Endothelial cell of umbilical vein (primary cell): ENCODE measurements around the gene KCNJ8. TPM values are rescaled to one million over a fixed set of nuclear protein-coding genes. Genes with fewer than 3 reads are reported as not detected.

Experiments used
- BruUV-seq: library from RNA; stranded (reverse); fragments of 400-500 nt; replicated peaks from 2 replicates; lab custom pipeline; 2021; lab: Mats Ljungman, UMichigan
- CTCF ChIA-PET: fragments of 300-600, 350-600 bp; sonication (Branson Sonifier 250); formaldehyde crosslinking; loops from one replicate; lab custom pipeline; 2021; ENCODE audit warnings: antibody characterized with exemption, inconsistent platforms; lab: Charles Lee
- POLR2A ChIA-PET: fragments of 300-600, 350-600 bp; sonication (Branson Sonifier 250); formaldehyde crosslinking; loops from one replicate; lab custom pipeline; 2021; ENCODE audit warnings: antibody characterized with exemption, inconsistent platforms; lab: Charles Lee
- DNase-seq: peaks from one replicate; pipeline ENCODE4 v3.0.0-alpha.2; 2011; ENCODE audit warnings: low read depth, low spot score
- FAIRE-seq: peaks from 2 replicates; lab custom pipeline; 2011; peaks lifted over from hg19 to GRCh38; lab: Jason Lieb, UNC
- H2AFZ ChIP-seq: 2 replicates; pipeline ENCODE4 v1.6.0; 2012; ENCODE audit warnings: low read depth, low read length, control low read depth, inconsistent platforms
- H3K27ac ChIP-seq: 2 replicates; pipeline ENCODE4 v1.5.1; 2011; ENCODE audit warnings: low read depth, mild to moderate bottlenecking, control low read depth, low read length, moderate library complexity; ENCODE audit not compliant: insufficient read depth
- H3K27me3 ChIP-seq, 2 experiments: 2 replicates each; pipeline versions ENCODE4 v1.6.0 to v1.6.1; 2011; ENCODE audit warnings: low read length in 2 of 2, mixed read lengths in 1 of 2; ENCODE audit not compliant: control insufficient read depth in 2 of 2, insufficient read depth in 2 of 2
- H3K36me3 ChIP-seq, 2 experiments: 2 replicates in 1 of 2; 3 replicates in 1 of 2; pipeline ENCODE4 v1.5.1; 2011; ENCODE audit warnings: low read length in 2 of 2, mild to moderate bottlenecking in 1 of 2, moderate library complexity in 1 of 2; ENCODE audit not compliant: control insufficient read depth in 2 of 2, insufficient read depth in 2 of 2; ENCODE audit errors: extremely low read depth in 1 of 2
- H3K4me1 ChIP-seq: 3 replicates; pipeline ENCODE4 v1.5.1; 2011; ENCODE audit warnings: mild to moderate bottlenecking, low read length; ENCODE audit not compliant: control insufficient read depth, insufficient read depth; ENCODE audit errors: extremely low read depth
- H3K4me2 ChIP-seq: 2 replicates; pipeline ENCODE4 v1.6.1; 2011; ENCODE audit warnings: low read length, control low read depth, mixed read lengths; ENCODE audit not compliant: insufficient read depth
- H3K4me3 ChIP-seq, 3 experiments: fragments of 200-600 bp in 1 of 3; sonication (generic), shearing (Covaris generic) in 1 of 3; replicated peaks in 1 of 3; 2 replicates each; pipeline ENCODE4 v1.5.1; 2011 to 2016; ENCODE audit warnings: control low read depth in 3 of 3, low read length in 3 of 3, mild to moderate bottlenecking in 2 of 3, inconsistent platforms in 1 of 3, low read depth in 1 of 3, moderate library complexity in 1 of 3; ENCODE audit not compliant: insufficient read depth in 1 of 3
- H3K79me2 ChIP-seq: 2 replicates; pipeline ENCODE4 v1.6.0; 2012; ENCODE audit warnings: low read length, inconsistent platforms; ENCODE audit not compliant: control insufficient read depth, insufficient read depth
- H3K9ac ChIP-seq: replicated peaks from 2 replicates; pipeline ENCODE3; 2011; ENCODE audit warnings: low read length, control low read depth; ENCODE audit not compliant: insufficient read depth; ENCODE audit errors: extremely low read depth
- H3K9me1 ChIP-seq: replicated peaks from 3 replicates; pipeline ENCODE4 v1.6.0; 2011; ENCODE audit warnings: mild to moderate bottlenecking, low read length; ENCODE audit not compliant: control insufficient read depth, insufficient read depth; ENCODE audit errors: extremely low read depth
- H3K9me3 ChIP-seq: replicated peaks from 2 replicates; pipeline ENCODE4 v1.5.1; 2012; ENCODE audit warnings: low read length, inconsistent platforms; ENCODE audit not compliant: control insufficient read depth, insufficient read depth
- H4K20me1 ChIP-seq: replicated peaks from 2 replicates; pipeline ENCODE3; 2011; ENCODE audit warnings: mild to moderate bottlenecking, low read length; ENCODE audit not compliant: control insufficient read depth, insufficient read depth; ENCODE audit errors: extremely low read depth
- CTCF ChIP-seq, 2 donors: IDR thresholded peaks; 1 replicate in 1 of 2; 2 replicates in 1 of 2; pipeline ENCODE4 v1.5.1; 2011; ENCODE audit warnings: low read length in 2 of 2, mild to moderate bottlenecking in 2 of 2, moderate library complexity in 2 of 2, control low read depth in 1 of 2, inconsistent platforms in 1 of 2, low read depth in 1 of 2; ENCODE audit not compliant: insufficient read depth in 1 of 2; ENCODE audit errors: extremely low read depth in 1 of 2
- EZH2 ChIP-seq: IDR thresholded peaks from 2 replicates; pipeline ENCODE4 v1.6.1; 2012; ENCODE audit warnings: borderline replicate concordance, low read depth, mild to moderate bottlenecking, moderate library complexity, low read length, inconsistent platforms; ENCODE audit not compliant: severe bottlenecking
- FOS ChIP-seq: IDR thresholded peaks from 2 replicates; pipeline ENCODE4 v1.6.1; 2011; ENCODE audit warnings: mild to moderate bottlenecking, low read length, moderate library complexity, borderline replicate concordance; ENCODE audit not compliant: insufficient read depth
- GATA2 ChIP-seq: IDR thresholded peaks from 2 replicates; pipeline ENCODE4 v1.7.0; 2011; ENCODE audit warnings: low read depth, mild to moderate bottlenecking, moderate library complexity, mixed read lengths, low read length; ENCODE audit not compliant: insufficient read length, insufficient read depth
- JUN ChIP-seq: IDR thresholded peaks from 2 replicates; pipeline ENCODE4 v1.6.1; 2011; ENCODE audit warnings: borderline replicate concordance, low read depth; ENCODE audit not compliant: insufficient read length, insufficient read depth
- MAX ChIP-seq: IDR thresholded peaks from 2 replicates; pipeline ENCODE4 v1.6.1; 2011; ENCODE audit not compliant: insufficient read depth, insufficient read length
- MYC ChIP-seq: IDR thresholded peaks from one replicate; pipeline ENCODE4 v1.6.1; 2011; ENCODE audit warnings: mild to moderate bottlenecking, low read depth, low read length
- POLR2A ChIP-seq: IDR thresholded peaks from 2 replicates; pipeline ENCODE4 v1.6.1; 2012; ENCODE audit warnings: low read depth, mild to moderate bottlenecking, control low read depth, low read length
- POLR2AphosphoS5 ChIP-seq: IDR thresholded peaks from 2 replicates; pipeline ENCODE4 v1.6.1; 2012; ENCODE audit warnings: low read depth, mild to moderate bottlenecking, control low read depth, low read length, moderate library complexity; ENCODE audit not compliant: insufficient read depth
- dilution Hi-C: fragments of 300-500 bp; cut with MboI; formaldehyde crosslinking; loops from one replicate; pipeline ENCODE4 v1.15.0; 2019; ENCODE audit warnings: low sequenced_read_pairs; ENCODE audit not compliant: extremely low pct_ligation_motif_present
- intact Hi-C: fragments of 100-400 bp; cut with micrococcal nuclease; formaldehyde crosslinking; loops from one replicate; pipeline ENCODE4 v1.10.0; 2022
- polyA plus RNA-seq, 4 experiments: library from polyadenylated mRNA; depleted of rRNA in 3 of 4; stranded (reverse) in 3 of 4; unstranded in 1 of 4; fragments of >200 nt; gene quantifications; 2 replicates each; pipeline versions ENCODE4 v1.2.1 to v1.2.3, GENCODE V29; 2011 to 2012; ENCODE audit warnings: missing spikeins in 1 of 4
- total RNA-seq: library from RNA; stranded (reverse); gene quantifications from 2 replicates; pipeline ENCODE4 v1.2.3, GENCODE V29; 2021

Gene KCNJ8
- total and polyA plus RNA-seq, 2 donors (not counting 3 experiments of a cell fraction or from before 2014, with no cell fraction given), result not detected

- dilution Hi-C loops (no loop called here), intact Hi-C loops (no loop called here)
- no TSS peak for BruUV-seq
Measured at GRCh38 chr12:21814327-21814726, 39.8 kb upstream of the KCNJ8 start.

More at GRCh38 chr12:21814327-21814726, 39.8 kb upstream of the KCNJ8 start:
- POLR2A ChIA-PET, result no interaction called here
- CTCF ChIA-PET, result no interaction called here
- no peak overlapping the region for H2AFZ ChIP-seq
- no peak overlapping the region for H3K9ac ChIP-seq
- no peak overlapping the region for H3K27ac ChIP-seq
- H4K20me1 ChIP-seq, result no peaks in the 10 kb centered on the region
- H3K36me3 ChIP-seq, result no peaks in the 10 kb centered on the region
- H3K4me2 ChIP-seq, result no peak overlapping the region
- DNase-seq (no peak), FAIRE-seq (no peak)
- H3K27me3 ChIP-seq, result no peaks in the 10 kb centered on the region
- no peaks in the 10 kb centered on the region for H3K9me1 ChIP-seq
- no peaks in the 10 kb centered on the region for H3K4me1 ChIP-seq
- no peak for TF ChIP-seq MYC
- TF ChIP-seq CTCF (IDR thresholded peaks at IDR 0.05; ENCODE audit: extremely low read depth in 1 of 2, insufficient read depth in 1 of 2, low read depth in 1 of 2, low read length in 2 of 2), result no peak
- TF ChIP-seq MAX, result no peak
- TF ChIP-seq POLR2AphosphoS5, result no peak
- no peak for TF ChIP-seq JUN
- TF ChIP-seq GATA2, result no peak
- no peak for TF ChIP-seq FOS
- TF ChIP-seq POLR2A, result no peak
- no peak for TF ChIP-seq EZH2
- H3K79me2 ChIP-seq, result no peaks in the 10 kb centered on the region
- H3K4me3 ChIP-seq, result no peak overlapping the region
- H3K9me3 ChIP-seq, result no peaks in the 10 kb centered on the region
